Upper lobe of right lung (tissue), 1 donor: Measurements from ENCODE around the gene C1QTNF7. TPM values are rescaled to one million over a fixed set of nuclear protein-coding genes. Genes with fewer than 3 reads are reported as not detected.

ENCODE experiments used
- ATAC-seq: fragments of 200-7000 bp; cut with Tn5 transposase; one replicate; pipeline ENCODE4 v1.9.1; 2020; ENCODE audit warnings: mild to moderate bottlenecking, moderate library complexity
- DNase-seq: peaks from one replicate; pipeline ENCODE4 v3.0.0-alpha.2; 2020
- H3K27ac ChIP-seq: fragments of 200-600 bp; one replicate; pipeline ENCODE4 v1.8.0; 2022
- H3K27me3 ChIP-seq: fragments of 200-600 bp; one replicate; pipeline ENCODE4 v1.8.0; 2022; ENCODE audit warnings: mild to moderate bottlenecking
- H3K36me3 ChIP-seq: fragments of 200-600 bp; one replicate; pipeline ENCODE4 v1.8.0; 2022
- H3K4me1 ChIP-seq: fragments of 200-600 bp; one replicate; pipeline ENCODE4 v1.8.0; 2022
- H3K4me3 ChIP-seq: fragments of 200-600 bp; one replicate; pipeline ENCODE4 v1.8.0; 2022; ENCODE audit warnings: mild to moderate bottlenecking
- H3K9me3 ChIP-seq: fragments of 200-600 bp; one replicate; pipeline ENCODE4 v1.8.0; 2022
- CTCF ChIP-seq: fragments of 200-600 bp; IDR thresholded peaks from one replicate; pipeline ENCODE4 v1.8.0; 2022; ENCODE audit warnings: antibody characterized with exemption
- intact Hi-C: fragments of 100-400 bp; cut with DNase I; formaldehyde crosslinking; loops from one replicate; pipeline ENCODE4 v1.11.0; 2022
- total RNA-seq: library from RNA; stranded (reverse); fragmentation: NEBNext Ultra II Directional; extraction: Animal tissue kit (Norgen Biotek cat#: 25700); gene quantifications from one replicate; pipeline ENCODE4 v1.2.1, GENCODE V29; 2021
- donor health status: DM: no; HTN: yes; CAD: no; lungs with severe emphysema.

The C1QTNF7 gene
- total RNA-seq, 1 donor from 2014 or later: 15.1 TPM

GRCh38 chr4:15444879-15445547 is 17.2 kb downstream of the C1QTNF7 start:
- Histone ChIP-seq H3K4me1 (peaks cover 3% of the 10 kb centered on the region), H3K27ac (no peak overlapping the region), H3K4me3 (no peak overlapping the region), H3K36me3 (no peaks in the 10 kb centered on the region), H3K27me3 (no peaks in the 10 kb centered on the region), H3K9me3 (no peaks in the 10 kb centered on the region)
- intact Hi-C loops: no loop called here
- TF ChIP-seq CTCF: no peak
- ATAC-seq (no peak), DNase-seq (no peak)

GRCh38 chr4:15451181-15451865 is 23.5 kb downstream of the C1QTNF7 start:
- H3K9me3 ChIP-seq: no peaks in the 10 kb centered on the region
- intact Hi-C loops: no loop called here
- TF ChIP-seq CTCF: no peak
- H3K4me3 ChIP-seq: no peak overlapping the region
- H3K27me3 ChIP-seq: no peaks in the 10 kb centered on the region
- DNase-seq (no peak), ATAC-seq (peak; percentile 81)
- H3K27ac ChIP-seq: peak overlapping the region; percentile 51
- H3K4me1 ChIP-seq: peaks cover 18% of the 10 kb centered on the region
- no peaks in the 10 kb centered on the region for H3K36me3 ChIP-seq

GRCh38 chr4:15451866-15452765 is 24.3 kb downstream of the C1QTNF7 start:
- DNase-seq (no peak), ATAC-seq (peak; percentile 61)
- Histone ChIP-seq H3K9me3 (no peaks in the 10 kb centered on the region), H3K4me1 (peaks cover 18% of the 10 kb centered on the region), H3K27me3 (no peaks in the 10 kb centered on the region), H3K36me3 (no peaks in the 10 kb centered on the region), H3K4me3 (no peak overlapping the region), H3K27ac (no peak overlapping the region)
- TF ChIP-seq CTCF: no peak
- intact Hi-C loops: no loop called here

GRCh38 chr4:15455290-15455689 is 27.5 kb downstream of the C1QTNF7 start:
- H3K9me3 ChIP-seq: no peaks in the 10 kb centered on the region
- ATAC-seq (peak; percentile 45), DNase-seq (no peak)
- peak overlapping the region; percentile 59 for H3K27ac ChIP-seq
- no peak overlapping the region for H3K4me3 ChIP-seq
- H3K27me3 ChIP-seq: no peaks in the 10 kb centered on the region
- H3K36me3 ChIP-seq: no peaks in the 10 kb centered on the region
- peaks cover 18% of the 10 kb centered on the region for H3K4me1 ChIP-seq
- no peak for TF ChIP-seq CTCF
- intact Hi-C loops: loop anchor here (5.0 kb wide), 1 partner anchor 218 kb away; no protein-coding TSS in a partner anchor

GRCh38 chr4:15457406-15458201 is 29.8 kb downstream of the C1QTNF7 start:
- TF ChIP-seq CTCF: peak; percentile 75
- DNase-seq: no peak

More at GRCh38 chr4:15457406-15458201, 29.8 kb downstream of the C1QTNF7 start:
- no peaks in the 10 kb centered on the region for H3K9me3 ChIP-seq
- H3K27ac ChIP-seq: peak overlapping the region; percentile 33
- no peak overlapping the region for H3K4me3 ChIP-seq
- no peaks in the 10 kb centered on the region for H3K36me3 ChIP-seq
- peaks cover 5% of the 10 kb centered on the region for H3K4me1 ChIP-seq
- H3K27me3 ChIP-seq: no peaks in the 10 kb centered on the region
- intact Hi-C loops: loop anchor here (5.0 kb wide), 1 partner anchor 220 kb away; no protein-coding TSS in a partner anchor
- ATAC-seq: peak; percentile 88
